NB4 (cell line): ENCODE data around the gene OOSP4A.

Experiments used
- POLR2A ChIP-seq: IDR thresholded peaks from 2 replicates; pipeline ENCODE4 v1.6.1; 2011; ENCODE audit warnings: mild to moderate bottlenecking; ENCODE audit not compliant: insufficient read length; ENCODE audit errors: extremely low read depth
- TF ChIP-seq, protein P1 (sequence below): IDR thresholded peaks from one replicate; pipeline ENCODE4 v1.5.1; 2012; ENCODE audit warnings: low read depth, low read length
- TF ChIP-seq, protein P2 (sequence below): IDR thresholded peaks from 2 replicates; pipeline ENCODE4 v1.6.1; 2011; ENCODE audit warnings: low read depth, low read length

DNA sequence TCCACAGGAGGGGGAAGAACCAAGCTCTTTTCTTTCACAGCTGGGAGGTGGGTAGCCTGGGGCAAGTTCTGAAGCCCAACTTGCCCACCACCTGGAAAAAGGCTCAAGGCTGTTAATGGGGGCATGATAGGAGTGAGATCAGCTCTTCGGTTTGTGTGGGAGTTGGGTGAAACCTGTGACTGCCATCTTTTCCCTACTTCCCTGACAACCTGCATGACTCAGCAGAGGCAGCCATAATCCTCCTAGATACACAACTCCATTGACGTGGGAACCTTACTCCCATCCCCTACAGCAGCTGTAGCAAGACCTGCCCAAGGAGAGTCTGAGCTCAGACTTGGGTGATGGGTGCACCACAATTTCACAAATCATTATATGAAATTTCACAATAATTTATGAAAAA is 39.9 kb downstream of the OOSP4A start:
- TF ChIP-seq, protein P1, sequence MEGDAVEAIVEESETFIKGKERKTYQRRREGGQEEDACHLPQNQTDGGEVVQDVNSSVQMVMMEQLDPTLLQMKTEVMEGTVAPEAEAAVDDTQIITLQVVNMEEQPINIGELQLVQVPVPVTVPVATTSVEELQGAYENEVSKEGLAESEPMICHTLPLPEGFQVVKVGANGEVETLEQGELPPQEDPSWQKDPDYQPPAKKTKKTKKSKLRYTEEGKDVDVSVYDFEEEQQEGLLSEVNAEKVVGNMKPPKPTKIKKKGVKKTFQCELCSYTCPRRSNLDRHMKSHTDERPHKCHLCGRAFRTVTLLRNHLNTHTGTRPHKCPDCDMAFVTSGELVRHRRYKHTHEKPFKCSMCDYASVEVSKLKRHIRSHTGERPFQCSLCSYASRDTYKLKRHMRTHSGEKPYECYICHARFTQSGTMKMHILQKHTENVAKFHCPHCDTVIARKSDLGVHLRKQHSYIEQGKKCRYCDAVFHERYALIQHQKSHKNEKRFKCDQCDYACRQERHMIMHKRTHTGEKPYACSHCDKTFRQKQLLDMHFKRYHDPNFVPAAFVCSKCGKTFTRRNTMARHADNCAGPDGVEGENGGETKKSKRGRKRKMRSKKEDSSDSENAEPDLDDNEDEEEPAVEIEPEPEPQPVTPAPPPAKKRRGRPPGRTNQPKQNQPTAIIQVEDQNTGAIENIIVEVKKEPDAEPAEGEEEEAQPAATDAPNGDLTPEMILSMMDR: no peak
- no peak for TF ChIP-seq POLR2A
- TF ChIP-seq, protein P2, sequence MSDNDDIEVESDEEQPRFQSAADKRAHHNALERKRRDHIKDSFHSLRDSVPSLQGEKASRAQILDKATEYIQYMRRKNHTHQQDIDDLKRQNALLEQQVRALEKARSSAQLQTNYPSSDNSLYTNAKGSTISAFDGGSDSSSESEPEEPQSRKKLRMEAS: no peak
